ENCODE results near the gene NUP160. TPM values are rescaled to one million over a fixed set of nuclear protein-coding genes. Genes with fewer than 3 reads are reported as not detected.
A peak's percentile ranks its signal among the peaks of the same experiment; 100 is the strongest.

Gene NUP160
- total RNA-seq, 1 experiment from 2014 or later, result 46.3 TPM

DNA sequence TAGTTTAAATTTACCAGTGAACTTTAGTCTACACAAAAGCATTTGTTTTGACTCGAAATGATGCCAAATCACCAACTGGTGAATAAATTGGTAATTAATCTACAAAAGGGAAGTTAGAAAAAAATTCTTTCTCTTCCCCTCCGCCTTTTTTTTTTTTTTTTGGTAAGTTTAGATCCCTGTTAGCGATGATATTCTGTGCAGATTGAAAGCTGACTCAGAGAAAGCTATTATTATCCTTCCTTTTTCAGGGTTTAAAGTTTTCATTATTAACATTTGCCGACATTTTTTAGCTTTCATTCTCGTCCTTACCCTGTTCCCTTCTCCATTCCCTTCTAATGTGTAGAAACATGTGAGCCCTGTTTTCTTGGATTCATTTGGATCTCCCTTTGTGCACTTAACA lies 16.8 kb upstream of the NUP160 start:
- CTCF ChIA-PET, result no interaction called here
- TF ChIP-seq REST (IDR thresholded peaks at IDR 0.05; ENCODE audit: insufficient read depth in 1 of 2, low read depth in 2 of 2, low read length in 1 of 2) (no peak), POLR2AphosphoS5 (IDR thresholded peaks at IDR 0.05; ENCODE audit: low read depth, low read length) (no peak), TCF7L2 (IDR thresholded peaks at IDR 0.05; ENCODE audit: low read depth, low read length) (no peak), SIN3A (IDR thresholded peaks at IDR 0.05; ENCODE audit: borderline replicate concordance, insufficient read depth, low read depth, low read length) (no peak)
- TF ChIP-seq, protein P1, sequence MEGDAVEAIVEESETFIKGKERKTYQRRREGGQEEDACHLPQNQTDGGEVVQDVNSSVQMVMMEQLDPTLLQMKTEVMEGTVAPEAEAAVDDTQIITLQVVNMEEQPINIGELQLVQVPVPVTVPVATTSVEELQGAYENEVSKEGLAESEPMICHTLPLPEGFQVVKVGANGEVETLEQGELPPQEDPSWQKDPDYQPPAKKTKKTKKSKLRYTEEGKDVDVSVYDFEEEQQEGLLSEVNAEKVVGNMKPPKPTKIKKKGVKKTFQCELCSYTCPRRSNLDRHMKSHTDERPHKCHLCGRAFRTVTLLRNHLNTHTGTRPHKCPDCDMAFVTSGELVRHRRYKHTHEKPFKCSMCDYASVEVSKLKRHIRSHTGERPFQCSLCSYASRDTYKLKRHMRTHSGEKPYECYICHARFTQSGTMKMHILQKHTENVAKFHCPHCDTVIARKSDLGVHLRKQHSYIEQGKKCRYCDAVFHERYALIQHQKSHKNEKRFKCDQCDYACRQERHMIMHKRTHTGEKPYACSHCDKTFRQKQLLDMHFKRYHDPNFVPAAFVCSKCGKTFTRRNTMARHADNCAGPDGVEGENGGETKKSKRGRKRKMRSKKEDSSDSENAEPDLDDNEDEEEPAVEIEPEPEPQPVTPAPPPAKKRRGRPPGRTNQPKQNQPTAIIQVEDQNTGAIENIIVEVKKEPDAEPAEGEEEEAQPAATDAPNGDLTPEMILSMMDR (IDR thresholded peaks at IDR 0.05), result no peak
- H3K27me3 ChIP-seq (ENCODE audit: control insufficient read depth, insufficient read depth, low read length), result no peaks in the 10 kb centered on the region
- ATAC-seq, result no peak
- POLR2A ChIA-PET, result no interaction called here
- H3K4me3 ChIP-seq (ENCODE audit: low read depth in 2 of 2, low read length in 2 of 2), result no peak overlapping the region
- peaks cover 13% of the 10 kb centered on the region for H3K4me1 ChIP-seq (ENCODE audit: control insufficient read depth, insufficient read depth, low read length)
- no peak for DNase-seq (ENCODE audit: low read depth, low spot score)
- BruUV-seq (replicated peaks), result no TSS peak
- peak overlapping the region; percentile 71; the same call in 1 of the 2 replicates for H3K27ac ChIP-seq (ENCODE audit: low read length)
- no peaks in the 10 kb centered on the region for H3K36me3 ChIP-seq (ENCODE audit: control insufficient read depth, insufficient read depth, low read length)
- 0 out of 2 replicates have a peak, but pooled peaks cover 4% of the 10 kb centered on the region for H3K9me3 ChIP-seq (ENCODE audit: control insufficient read depth, insufficient read depth, low read depth, low read length)
- in situ Hi-C loops (cut with HindIII; ENCODE audit: low pct_unique_long_range_greater_than_20kb, low sequenced_read_pairs), result no loop called here
- intact Hi-C loops (cut with micrococcal nuclease; ENCODE audit: unreplicated experiment), result no loop called here

DNA sequence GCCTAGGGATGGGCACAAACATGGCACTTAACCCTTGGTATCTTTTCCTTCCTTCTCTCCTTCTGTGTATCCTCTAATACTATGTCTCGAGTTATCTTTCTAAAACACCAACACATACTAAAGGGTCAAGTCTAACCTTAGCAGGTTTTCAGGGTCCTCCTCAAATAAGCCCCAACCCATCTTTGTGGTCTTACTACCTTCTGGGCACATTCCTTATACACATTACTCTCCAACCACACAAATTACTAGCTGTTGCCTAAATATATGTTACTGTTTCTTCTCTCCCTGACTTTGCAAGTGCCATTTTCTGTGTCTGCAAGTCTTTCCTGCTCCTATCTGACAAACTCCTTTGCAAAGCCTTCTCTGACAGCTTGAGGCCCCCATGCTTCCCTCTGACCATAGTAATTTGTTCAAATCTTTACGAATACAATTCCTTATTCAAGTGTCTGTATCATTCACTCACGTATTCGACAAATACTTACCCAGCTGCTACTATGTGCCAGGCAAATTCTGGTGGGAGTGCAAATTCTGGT lies 15.8 kb upstream of the NUP160 start:
- no peak for ATAC-seq
- Histone ChIP-seq H3K36me3 (ENCODE audit: control insufficient read depth, insufficient read depth, low read length) (no peaks in the 10 kb centered on the region), H3K4me1 (ENCODE audit: control insufficient read depth, insufficient read depth, low read length) (peaks cover 13% of the 10 kb centered on the region; the same call in 1 of the 2 replicates), H3K4me3 (ENCODE audit: low read depth in 2 of 2, low read length in 2 of 2) (no peak overlapping the region), H3K9me3 (ENCODE audit: control insufficient read depth, insufficient read depth, low read depth, low read length) (0 out of 2 replicates have a peak, but pooled peaks cover 4% of the 10 kb centered on the region), H3K27me3 (ENCODE audit: control insufficient read depth, insufficient read depth, low read length) (no peaks in the 10 kb centered on the region), H3K27ac (ENCODE audit: low read length) (peak overlapping the region; percentile 59; the same call in 1 of the 2 replicates)
- in situ Hi-C loops (cut with HindIII; ENCODE audit: low pct_unique_long_range_greater_than_20kb, low sequenced_read_pairs), result no loop called here
- POLR2A ChIA-PET, result no interaction called here
- no TSS peak for BruUV-seq (replicated peaks)
- TF ChIP-seq TCF7L2 (IDR thresholded peaks at IDR 0.05; ENCODE audit: low read depth, low read length) (no peak), POLR2AphosphoS5 (IDR thresholded peaks at IDR 0.05; ENCODE audit: low read depth, low read length) (no peak), SIN3A (IDR thresholded peaks at IDR 0.05; ENCODE audit: borderline replicate concordance, insufficient read depth, low read depth, low read length) (no peak), REST (IDR thresholded peaks at IDR 0.05; ENCODE audit: insufficient read depth in 1 of 2, low read depth in 2 of 2, low read length in 1 of 2) (no peak)
- TF ChIP-seq, protein P1 (IDR thresholded peaks at IDR 0.05), result no peak
- CTCF ChIA-PET, result no interaction called here
- DNase-seq (ENCODE audit: low read depth, low spot score), result no peak
- intact Hi-C loops (cut with micrococcal nuclease; ENCODE audit: unreplicated experiment), result no loop called here

Measured in Panc1 (cell line).